H9 (cell line): ENCODE data around the gene EHD4. TPM values are rescaled to one million over a fixed set of nuclear protein-coding genes. Genes with fewer than 3 reads are reported as not detected.

Experiments
- DNase-seq: peaks from one replicate; pipeline ENCODE4 v3.0.0-alpha.2; 2017
- H2AFZ ChIP-seq: one replicate; pipeline ENCODE4 v1.6.1; 2013; ENCODE audit warnings: mild to moderate bottlenecking, low read length, control low read depth, moderate library complexity
- H2AK5ac ChIP-seq: 2 replicates; pipeline ENCODE4 v1.6.1; 2013; ENCODE audit warnings: low read length, control low read depth, mixed read lengths; ENCODE audit not compliant: insufficient read length
- H2BK120ac ChIP-seq: one replicate; pipeline ENCODE4 v1.6.1; 2013; ENCODE audit warnings: low read depth, mild to moderate bottlenecking, low read length, control low read depth, inconsistent platforms; ENCODE audit not compliant: poor library complexity, severe bottlenecking
- H2BK12ac ChIP-seq: 2 replicates; pipeline ENCODE4 v1.6.1; 2013; ENCODE audit warnings: low read length, control low read depth, mixed read lengths, low read depth; ENCODE audit not compliant: insufficient read length
- H2BK15ac ChIP-seq: 2 replicates; pipeline ENCODE4 v1.6.1; 2013; ENCODE audit warnings: low read depth, low read length, control low read depth
- H2BK20ac ChIP-seq: one replicate; pipeline ENCODE4 v1.6.1; 2013; ENCODE audit warnings: low read depth, mild to moderate bottlenecking, low read length, control low read depth, inconsistent platforms; ENCODE audit not compliant: poor library complexity, severe bottlenecking
- H2BK5ac ChIP-seq: 2 replicates; pipeline ENCODE4 v1.6.1; 2013; ENCODE audit warnings: low read length, control low read depth, mixed read lengths; ENCODE audit not compliant: insufficient read length
- H3K14ac ChIP-seq: 2 replicates; pipeline ENCODE4 v1.6.1; 2013; ENCODE audit warnings: low read length, control low read depth; ENCODE audit not compliant: insufficient read depth
- H3K18ac ChIP-seq: 2 replicates; pipeline ENCODE4 v1.6.1; 2013; ENCODE audit warnings: low read depth, mild to moderate bottlenecking, mixed read lengths, low read length, control low read depth; ENCODE audit not compliant: insufficient read length
- H3K23ac ChIP-seq: 2 replicates; pipeline ENCODE4 v1.6.1; 2013; ENCODE audit warnings: low read length, control low read depth, mixed read lengths, low read depth; ENCODE audit not compliant: insufficient read length
- H3K23me2 ChIP-seq: 2 replicates; pipeline ENCODE4 v1.6.1; 2013; ENCODE audit warnings: low read depth, mild to moderate bottlenecking, mixed read lengths, low read length, control low read depth; ENCODE audit not compliant: insufficient read length, poor library complexity, severe bottlenecking
- H3K27ac ChIP-seq: 2 replicates; pipeline ENCODE4 v1.5.1; 2013; ENCODE audit warnings: low read length, control low read depth, mixed read lengths, low read depth; ENCODE audit not compliant: insufficient read length
- H3K27me3 ChIP-seq: 2 replicates; pipeline ENCODE4 v1.6.1; 2013; ENCODE audit warnings: low read length, control low read depth, inconsistent platforms; ENCODE audit not compliant: insufficient read depth
- H3K4ac ChIP-seq: 2 replicates; pipeline ENCODE4 v1.6.1; 2013; ENCODE audit warnings: low read depth, mild to moderate bottlenecking, control low read depth, inconsistent platforms, low read length, moderate library complexity
- H3K4me1 ChIP-seq: 2 replicates; pipeline ENCODE4 v1.6.1; 2013; ENCODE audit warnings: low read length, control low read depth, inconsistent platforms; ENCODE audit not compliant: insufficient read depth
- H3K4me2 ChIP-seq: 2 replicates; pipeline ENCODE4 v1.6.1; 2013; ENCODE audit warnings: low read length, control low read depth, mixed read lengths; ENCODE audit not compliant: insufficient read length, insufficient read depth
- H3K56ac ChIP-seq: 2 replicates; pipeline ENCODE4 v1.6.1; 2013; ENCODE audit warnings: low read depth, mild to moderate bottlenecking, mixed read lengths, low read length, control low read depth; ENCODE audit not compliant: insufficient read length
- H3K79me1 ChIP-seq: 2 replicates; pipeline ENCODE4 v1.6.1; 2013; ENCODE audit warnings: low read depth, mild to moderate bottlenecking, moderate library complexity, low read length, control low read depth, inconsistent platforms; ENCODE audit not compliant: insufficient read depth, poor library complexity, severe bottlenecking
- H3K79me2 ChIP-seq: 2 replicates; pipeline ENCODE4 v1.6.1; 2013; ENCODE audit warnings: low read length, control low read depth, inconsistent platforms; ENCODE audit not compliant: insufficient read depth
- H3K9ac ChIP-seq: 2 replicates; pipeline ENCODE4 v1.6.1; 2013; ENCODE audit warnings: low read length, control low read depth, mixed read lengths; ENCODE audit not compliant: insufficient read length; ENCODE audit errors: extremely low read depth
- H3K9me3 ChIP-seq: one replicate; pipeline ENCODE4 v1.6.1; 2013; ENCODE audit warnings: low read depth, low read length, inconsistent platforms; ENCODE audit not compliant: control insufficient read depth
- H3T11ph ChIP-seq: one replicate; pipeline ENCODE4 v1.6.1; 2013; ENCODE audit warnings: mild to moderate bottlenecking, low read length, control low read depth, inconsistent platforms
- H4K20me1 ChIP-seq: one replicate; pipeline ENCODE4 v1.6.1; 2013; ENCODE audit not compliant: control insufficient read depth, insufficient read length, insufficient read depth
- H4K5ac ChIP-seq: 2 replicates; pipeline ENCODE4 v1.6.1; 2013; ENCODE audit warnings: low read depth, mild to moderate bottlenecking, mixed read lengths, low read length, control low read depth; ENCODE audit not compliant: insufficient read length
- H4K8ac ChIP-seq: replicated peaks from 2 replicates; pipeline ENCODE4 v1.6.1; 2013; ENCODE audit warnings: low read length, control low read depth, mixed read lengths, low read depth; ENCODE audit not compliant: insufficient read length
- H4K91ac ChIP-seq: 2 replicates; pipeline ENCODE4 v1.6.1; 2013; ENCODE audit warnings: low read depth, mild to moderate bottlenecking, moderate library complexity, mixed read lengths, low read length, control low read depth; ENCODE audit not compliant: insufficient read length
- H3K27ac Mint-ChIP-seq, 3 experiments: 2 replicates in 2 of 3; 3 replicates in 1 of 3; pipeline ENCODE4 v1.8.0; 2020 to 2021; ENCODE audit warnings: mixed read lengths in 3 of 3, mild to moderate bottlenecking in 1 of 3, moderate library complexity in 1 of 3
- H3K27me3 Mint-ChIP-seq: 2 replicates; pipeline ENCODE4 v1.8.0; 2021; ENCODE audit warnings: low read depth, mild to moderate bottlenecking, moderate library complexity, mixed read lengths
- H3K36me3 Mint-ChIP-seq, 3 experiments: 2 replicates in 2 of 3; 3 replicates in 1 of 3; pipeline ENCODE4 v1.8.0; 2020 to 2021; ENCODE audit warnings: low read depth in 3 of 3, mixed read lengths in 3 of 3; ENCODE audit not compliant: insufficient read depth in 1 of 3
- H3K4me1 Mint-ChIP-seq, 2 experiments: 2 replicates each; pipeline ENCODE4 v1.8.0; 2020; ENCODE audit warnings: mixed read lengths in 2 of 2
- H3K4me3 Mint-ChIP-seq, 2 experiments: 2 replicates in 1 of 2; 3 replicates in 1 of 2; pipeline ENCODE4 v1.8.0; 2020 to 2021; ENCODE audit warnings: mild to moderate bottlenecking in 2 of 2, mixed read lengths in 2 of 2, moderate library complexity in 1 of 2
- H3K9me3 Mint-ChIP-seq, 2 experiments: 2 replicates in 1 of 2; 3 replicates in 1 of 2; pipeline ENCODE4 v1.8.0; 2020; ENCODE audit warnings: mild to moderate bottlenecking in 2 of 2, mixed read lengths in 2 of 2, moderate library complexity in 1 of 2
- CTCF ChIP-seq: fragments of 200-600 bp; sonication (generic); conservative IDR thresholded peaks from 3 replicates; pipeline ENCODE4 v1.8.0; 2021; ENCODE audit warnings: antibody characterized with exemption, mild to moderate bottlenecking
- WGBS: extraction: QIAGEN DNeasy Blood & Tissue Kit; methylation state at CpG from one replicate; pipeline ENCODE4 v1.1.7; 2013; ENCODE audit warnings: missing lambda C conversion rate, low lambda C conversion rate, mixed read lengths; ENCODE audit not compliant: insufficient read length; ENCODE audit errors: extremely low coverage; 5-methylcytosine and 5-hydroxymethylcytosine counted together
- total RNA-seq: library from RNA; stranded (reverse); gene quantifications from 2 replicates; pipeline ENCODE4 v1.2.1, GENCODE V29; 2021

Gene EHD4
- total RNA-seq, 1 experiment from 2014 or later: 22.9 TPM

DNA sequence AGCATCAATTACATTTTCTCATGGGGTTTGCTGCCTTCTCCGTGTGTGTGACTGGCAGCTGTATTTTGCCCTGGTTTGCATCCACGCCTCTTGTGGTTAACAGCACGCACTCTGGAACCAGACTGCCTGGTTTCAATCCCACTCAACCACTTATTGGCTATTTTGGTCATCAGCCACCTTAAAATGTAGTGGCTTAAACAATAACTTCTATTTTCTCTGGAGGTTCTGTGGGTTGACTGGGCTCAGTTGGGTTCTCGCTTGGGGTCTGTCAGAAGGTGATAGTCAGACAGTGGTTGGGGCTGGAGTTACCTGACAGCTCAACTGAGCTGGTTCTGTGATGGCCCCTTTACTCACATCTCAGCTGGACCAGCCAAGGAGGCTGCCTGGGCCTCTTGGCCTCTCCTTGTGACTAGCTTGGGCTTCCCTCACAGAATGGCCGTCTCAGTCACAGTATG lies 36.8 kb downstream of the EHD4 start:
- Mint-ChIP-seq H3K4me1 (peaks cover 28 to 34% of the 10 kb centered on the region in 2 experiments), H3K27ac (peak overlapping the region in 1 of 3 experiments; percentile 35; a peak in 3 of 7 replicates), H3K27me3 (no peaks in the 10 kb centered on the region), H3K4me3 (no peak overlapping the region), H3K9me3 (no peaks in the 10 kb centered on the region; a peak in 1 of 5 replicates), H3K36me3 (peaks cover 0 to 19% (median 19%) of the 10 kb centered on the region in 3 experiments; a peak in 6 of 7 replicates)
- Histone ChIP-seq H3K4me2 (no peak overlapping the region), H3K27ac (no peak overlapping the region), H3K4me1 (peaks cover 10% of the 10 kb centered on the region; the same call in 1 of the 2 replicates), H3K79me2 (no peaks in the 10 kb centered on the region), H4K5ac (no peak overlapping the region), H2BK12ac (no peak overlapping the region), H2AFZ (no peak overlapping the region), H4K20me1 (no peaks in the 10 kb centered on the region), H3K9ac (no peak overlapping the region), H2BK5ac (no peak overlapping the region), H4K8ac (no peak overlapping the region), H2BK20ac (no peak overlapping the region), H3K9me3 (no peaks in the 10 kb centered on the region), H3T11ph (no peak overlapping the region), H2BK15ac (no peak overlapping the region), H2BK120ac (no peak overlapping the region), H3K23me2 (no peaks in the 10 kb centered on the region), H3K56ac (no peak overlapping the region), H2AK5ac (no peak overlapping the region), H3K14ac (no peak overlapping the region), H3K18ac (no peak overlapping the region), H3K23ac (no peak overlapping the region), H4K91ac (no peak overlapping the region), H3K27me3 (no peaks in the 10 kb centered on the region), H3K79me1 (no peaks in the 10 kb centered on the region), H3K4ac (no peak overlapping the region)
- no peak for DNase-seq
- no peak for TF ChIP-seq CTCF
- no CpG with 5 or more reads among the region's 5 CpGs for WGBS
